Measurements from ENCODE around the gene TMEM106B. TPM values are rescaled to one million over a fixed set of nuclear protein-coding genes. Genes with fewer than 3 reads are reported as not detected.

The TMEM106B gene
- total RNA-seq, 5 donors from 2014 or later (not counting 1 experiment from before 2014, with no cell fraction given) = 30.8 to 45.9 (median 38.7) TPM

DNA sequence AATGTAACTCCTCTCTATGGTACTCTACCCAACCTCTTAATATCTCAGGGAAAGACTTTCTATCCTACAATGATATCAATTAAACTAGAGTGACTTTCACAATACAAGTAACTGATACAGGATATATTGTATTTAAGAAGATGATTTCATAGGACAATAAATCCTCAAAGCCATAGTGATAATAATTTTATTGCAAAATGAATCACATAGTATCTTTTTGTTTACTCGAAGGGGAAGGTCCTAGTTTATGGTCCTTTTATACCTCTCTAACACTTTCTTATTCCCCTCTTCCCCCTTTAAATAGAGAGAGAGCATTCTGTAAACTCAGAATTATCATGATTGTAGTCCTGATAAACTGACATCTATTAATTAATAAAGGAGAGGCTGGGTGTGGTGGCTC lies 56.4 kb downstream of the TMEM106B start:
- H3K27me3 ChIP-seq (replicated peaks in 1 of 2; ENCODE audit: control insufficient read depth in 2 of 2, extremely low read depth in 1 of 2, insufficient read depth in 2 of 2, low read length in 1 of 2) = no peaks in the 10 kb centered on the region
- ATAC-seq (replicated peaks in 1 of 4) (no peak), DNase-seq (no peak)
- Mint-ChIP-seq H3K4me1 (no peaks in the 10 kb centered on the region), H3K9me3 (no peaks in the 10 kb centered on the region), H3K36me3 (no peaks in the 10 kb centered on the region), H3K4me3 (no peak overlapping the region), H3K27me3 (no peaks in the 10 kb centered on the region), H3K27ac (no peak overlapping the region)
- POLR2A ChIA-PET = no interaction called here
- no peak overlapping the region for H3K4me3 ChIP-seq (ENCODE audit: control insufficient read depth in 1 of 2, extremely low read depth in 1 of 2, low read length in 1 of 2)
- H3K9me3 ChIP-seq = no peaks in the 10 kb centered on the region
- H3K27ac ChIP-seq (ENCODE audit: low read length) = no peak overlapping the region
- CTCF ChIA-PET = no interaction called here
- WGBS (ENCODE audit: insufficient coverage) = no CpG with 5 or more reads among the region's 1 CpG
- H3K36me3 ChIP-seq (ENCODE audit: control insufficient read depth in 2 of 2, extremely low read depth in 1 of 2, insufficient read depth in 1 of 2, low read length in 1 of 2) = no peaks in the 10 kb centered on the region
- H3K4me1 ChIP-seq (ENCODE audit: control insufficient read depth in 1 of 2, extremely low read depth in 1 of 2, insufficient read depth in 2 of 2, low read length in 2 of 2) = no peaks in the 10 kb centered on the region

DNA sequence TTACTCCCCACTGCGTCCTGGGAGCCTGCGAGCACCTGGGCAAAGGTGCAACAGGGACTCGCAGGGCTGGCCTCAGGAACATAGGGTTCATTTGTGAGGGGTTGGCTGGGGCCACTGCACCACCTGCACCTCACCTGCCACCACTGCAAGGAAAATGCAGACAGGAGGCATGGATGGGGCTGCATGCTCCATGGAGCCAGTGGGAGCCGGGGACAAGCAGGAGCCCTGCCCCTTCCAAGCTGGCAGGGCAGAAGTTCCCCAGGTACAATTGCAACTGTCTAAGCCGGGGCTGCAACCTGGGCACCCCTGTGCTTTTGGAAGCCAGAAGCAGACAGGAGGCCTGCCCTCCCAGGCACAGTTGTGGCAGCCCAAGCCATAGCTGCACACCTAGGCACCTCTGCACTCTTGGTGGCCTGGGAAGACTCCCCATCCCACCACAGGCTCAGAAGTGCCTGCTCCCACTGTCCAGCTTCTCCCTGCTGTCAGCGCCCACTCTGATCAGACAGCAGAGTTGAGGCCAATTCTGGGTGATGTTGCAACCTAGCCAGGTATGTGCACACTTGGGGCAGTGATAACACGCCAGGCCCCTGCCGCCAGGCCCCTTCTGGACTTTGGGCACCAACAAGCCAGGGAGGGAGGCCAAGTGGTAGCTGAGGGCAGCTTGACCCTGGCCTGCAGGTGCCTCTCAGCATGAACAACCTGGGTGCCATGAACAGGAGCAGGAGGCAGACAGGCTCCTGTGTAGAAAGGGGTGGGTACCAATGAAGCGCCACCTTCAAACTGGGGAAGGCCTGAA lies 58.2 kb downstream of the TMEM106B start:
- no peaks in the 10 kb centered on the region for H3K4me1 ChIP-seq (ENCODE audit: control insufficient read depth in 1 of 2, extremely low read depth in 1 of 2, insufficient read depth in 2 of 2, low read length in 2 of 2)
- WGBS (ENCODE audit: insufficient coverage) = 87% methylated on average over 6 of the region's 9 CpGs
- ATAC-seq (replicated peaks in 1 of 4) (no peak), DNase-seq (no peak)
- Mint-ChIP-seq H3K27ac (no peak overlapping the region), H3K4me1 (no peaks in the 10 kb centered on the region), H3K27me3 (no peaks in the 10 kb centered on the region), H3K36me3 (no peaks in the 10 kb centered on the region), H3K4me3 (no peak overlapping the region), H3K9me3 (no peaks in the 10 kb centered on the region)
- H3K27me3 ChIP-seq (replicated peaks in 1 of 2; ENCODE audit: control insufficient read depth in 2 of 2, extremely low read depth in 1 of 2, insufficient read depth in 2 of 2, low read length in 1 of 2) = no peaks in the 10 kb centered on the region
- CTCF ChIA-PET = interaction anchor here in 1 of 2 donors (0.5 kb wide), 1 partner anchor 797 kb away, joined by 7 read pairs; no protein-coding TSS in a partner anchor
- no peaks in the 10 kb centered on the region for H3K36me3 ChIP-seq (ENCODE audit: control insufficient read depth in 2 of 2, extremely low read depth in 1 of 2, insufficient read depth in 1 of 2, low read length in 1 of 2)
- no peaks in the 10 kb centered on the region for H3K9me3 ChIP-seq
- no peak overlapping the region for H3K4me3 ChIP-seq (ENCODE audit: control insufficient read depth in 1 of 2, extremely low read depth in 1 of 2, low read length in 1 of 2)
- H3K27ac ChIP-seq (ENCODE audit: low read length) = no peak overlapping the region
- POLR2A ChIA-PET = no interaction called here

GRCh38 chr7:12281038-12281437 lies 69.9 kb downstream of the TMEM106B start:
- Mint-ChIP-seq H3K4me3 (no peak overlapping the region), H3K36me3 (peaks cover 5% of the 10 kb centered on the region), H3K9me3 (peaks cover 0 to 16% (median 3%) of the 10 kb centered on the region in 3 donors), H3K4me1 (no peaks in the 10 kb centered on the region), H3K27ac (no peak overlapping the region), H3K27me3 (peaks cover 0 to 4% of the 10 kb centered on the region in 2 donors)
- DNase-seq = no peak
- H3K4me3 ChIP-seq (ENCODE audit: control insufficient read depth in 1 of 2, extremely low read depth in 1 of 2, low read length in 1 of 2) = no peak overlapping the region
- H3K36me3 ChIP-seq (ENCODE audit: control insufficient read depth in 2 of 2, extremely low read depth in 1 of 2, insufficient read depth in 1 of 2, low read length in 1 of 2) = no peaks in the 10 kb centered on the region
- ChIA-PET CTCF (no interaction called here), POLR2A (no interaction called here)
- no peak for ATAC-seq (replicated peaks in 1 of 4)
- H3K9me3 ChIP-seq = no peaks in the 10 kb centered on the region
- no peaks in the 10 kb centered on the region for H3K4me1 ChIP-seq (ENCODE audit: control insufficient read depth in 1 of 2, extremely low read depth in 1 of 2, insufficient read depth in 2 of 2, low read length in 2 of 2)
- H3K27ac ChIP-seq (ENCODE audit: low read length) = no peak overlapping the region
- H3K27me3 ChIP-seq (replicated peaks in 1 of 2; ENCODE audit: control insufficient read depth in 2 of 2, extremely low read depth in 1 of 2, insufficient read depth in 2 of 2, low read length in 1 of 2) = peaks cover 0 to 5% of the 10 kb centered on the region in 2 experiments
- no CpG with 5 or more reads among the region's 1 CpG for whole genome bisulfite sequencing (ENCODE audit: insufficient coverage)

DNA sequence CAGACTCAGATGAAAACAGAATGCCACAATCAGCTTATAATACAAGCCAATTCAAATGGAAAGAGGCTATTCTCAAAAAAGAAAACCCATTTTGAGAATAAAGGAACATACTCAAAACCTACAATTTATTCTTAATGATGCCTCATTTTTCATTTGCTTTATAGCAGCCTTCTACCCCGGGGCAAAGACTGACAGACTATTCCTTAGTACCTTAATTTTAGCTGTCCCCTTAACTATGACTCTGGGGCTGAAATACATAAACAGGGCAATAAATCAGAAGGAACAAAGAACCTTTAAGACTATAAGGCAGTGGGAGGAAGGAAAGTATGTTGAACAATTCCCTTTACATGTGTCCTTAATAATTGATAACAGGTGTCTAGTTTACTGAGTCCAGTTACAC lies 76.8 kb downstream of the TMEM106B start:
- H3K27ac ChIP-seq (ENCODE audit: low read length) = no peak overlapping the region
- WGBS (ENCODE audit: insufficient coverage) = no CpG with 5 or more reads among the region's 1 CpG
- H3K27me3 ChIP-seq (replicated peaks in 1 of 2; ENCODE audit: control insufficient read depth in 2 of 2, extremely low read depth in 1 of 2, insufficient read depth in 2 of 2, low read length in 1 of 2) = peaks cover 0 to 4% of the 10 kb centered on the region in 2 experiments
- no peaks in the 10 kb centered on the region for H3K4me1 ChIP-seq (ENCODE audit: control insufficient read depth in 1 of 2, extremely low read depth in 1 of 2, insufficient read depth in 2 of 2, low read length in 2 of 2)
- no peaks in the 10 kb centered on the region for H3K36me3 Mint-ChIP-seq
- H3K4me1 Mint-ChIP-seq = no peaks in the 10 kb centered on the region
- no peaks in the 10 kb centered on the region for H3K36me3 ChIP-seq (ENCODE audit: control insufficient read depth in 2 of 2, extremely low read depth in 1 of 2, insufficient read depth in 1 of 2, low read length in 1 of 2)
- no peak for ATAC-seq (replicated peaks in 1 of 4)
- H3K9me3 Mint-ChIP-seq = peaks cover 0 to 3% (median 0%) of the 10 kb centered on the region in 3 donors
- DNase-seq = no peak
- H3K9me3 ChIP-seq = no peaks in the 10 kb centered on the region
- no peak overlapping the region for H3K4me3 ChIP-seq (ENCODE audit: control insufficient read depth in 1 of 2, extremely low read depth in 1 of 2, low read length in 1 of 2)
- ChIA-PET CTCF (interaction anchor here in 1 of 2 donors (0.9 kb wide), 1 partner anchor 223 kb away, joined by 4 read pairs; no protein-coding TSS in a partner anchor), POLR2A (no interaction called here)
- H3K27me3 Mint-ChIP-seq = no peaks in the 10 kb centered on the region
- H3K4me3 Mint-ChIP-seq = no peak overlapping the region
- H3K27ac Mint-ChIP-seq = no peak overlapping the region

- peaks cover 0 to 4% of the 10 kb centered on the region in 2 experiments for H3K27me3 ChIP-seq (replicated peaks in 1 of 2; ENCODE audit: control insufficient read depth in 2 of 2, extremely low read depth in 1 of 2, insufficient read depth in 2 of 2, low read length in 1 of 2)
- CTCF ChIA-PET = no interaction called here
- Mint-ChIP-seq H3K27me3 (no peaks in the 10 kb centered on the region), H3K4me1 (peaks cover 0 to 4% (median 0%) of the 10 kb centered on the region in 3 donors), H3K4me3 (no peak overlapping the region), H3K36me3 (no peaks in the 10 kb centered on the region), H3K9me3 (peaks cover 0 to 3% (median 0%) of the 10 kb centered on the region in 3 donors), H3K27ac (no peak overlapping the region)
- no peaks in the 10 kb centered on the region for H3K4me1 ChIP-seq (ENCODE audit: control insufficient read depth in 1 of 2, extremely low read depth in 1 of 2, insufficient read depth in 2 of 2, low read length in 2 of 2)
- H3K4me3 ChIP-seq (ENCODE audit: control insufficient read depth in 1 of 2, extremely low read depth in 1 of 2, low read length in 1 of 2) = no peak overlapping the region
- no peak overlapping the region for H3K27ac ChIP-seq (ENCODE audit: low read length)
- 84% methylated on average over 5 of the region's 6 CpGs for WGBS (ENCODE audit: insufficient coverage)
- POLR2A ChIA-PET = no interaction called here
- no peaks in the 10 kb centered on the region for H3K36me3 ChIP-seq (ENCODE audit: control insufficient read depth in 2 of 2, extremely low read depth in 1 of 2, insufficient read depth in 1 of 2, low read length in 1 of 2)
- DNase-seq (no peak), ATAC-seq (replicated peaks in 1 of 4) (no peak)
- H3K9me3 ChIP-seq = no peaks in the 10 kb centered on the region
Observed at GRCh38 chr7:12289996-12290395, 78.9 kb downstream of the TMEM106B start.

- no peak for ATAC-seq (replicated peaks in 1 of 4)
- no peak for DNase-seq
- no CpG with 5 or more reads among the region's 1 CpG for WGBS (ENCODE audit: insufficient coverage)
- Histone ChIP-seq H3K9me3 (no peaks in the 10 kb centered on the region), H3K27me3 (replicated peaks in 1 of 2; ENCODE audit: control insufficient read depth in 2 of 2, extremely low read depth in 1 of 2, insufficient read depth in 2 of 2, low read length in 1 of 2) (peaks cover 0 to 4% of the 10 kb centered on the region in 2 experiments), H3K36me3 (ENCODE audit: control insufficient read depth in 2 of 2, extremely low read depth in 1 of 2, insufficient read depth in 1 of 2, low read length in 1 of 2) (no peaks in the 10 kb centered on the region), H3K4me1 (ENCODE audit: control insufficient read depth in 1 of 2, extremely low read depth in 1 of 2, insufficient read depth in 2 of 2, low read length in 2 of 2) (no peaks in the 10 kb centered on the region), H3K4me3 (ENCODE audit: control insufficient read depth in 1 of 2, extremely low read depth in 1 of 2, low read length in 1 of 2) (no peak overlapping the region), H3K27ac (ENCODE audit: low read length) (no peak overlapping the region)
- CTCF ChIA-PET = no interaction called here
- Mint-ChIP-seq H3K4me1 (peaks cover 0 to 4% (median 0%) of the 10 kb centered on the region in 3 donors), H3K9me3 (peaks cover 0 to 3% (median 0%) of the 10 kb centered on the region in 3 donors), H3K4me3 (no peak overlapping the region), H3K36me3 (no peaks in the 10 kb centered on the region), H3K27me3 (no peaks in the 10 kb centered on the region), H3K27ac (no peak overlapping the region)
- POLR2A ChIA-PET = no interaction called here
Observed at GRCh38 chr7:12290761-12291160, 79.7 kb downstream of the TMEM106B start.

Data from T-cell (primary cell).